HG03097 (cell line): ENCODE data around the gene PCDHA2.
"Not testable (repeated sequence)": the region's sequence is repeated elsewhere in the genome, so short reads cannot be mapped to it uniquely, and the experiment has no call there.

Source experiments
- ATAC-seq: cut with Tn5 transposase; IDR thresholded peaks from one replicate; pipeline ENCODE4 v1.9.1; 2021; ENCODE audit not compliant: unreplicated experiment, low FRiP score

Gene PCDHA2

DNA sequence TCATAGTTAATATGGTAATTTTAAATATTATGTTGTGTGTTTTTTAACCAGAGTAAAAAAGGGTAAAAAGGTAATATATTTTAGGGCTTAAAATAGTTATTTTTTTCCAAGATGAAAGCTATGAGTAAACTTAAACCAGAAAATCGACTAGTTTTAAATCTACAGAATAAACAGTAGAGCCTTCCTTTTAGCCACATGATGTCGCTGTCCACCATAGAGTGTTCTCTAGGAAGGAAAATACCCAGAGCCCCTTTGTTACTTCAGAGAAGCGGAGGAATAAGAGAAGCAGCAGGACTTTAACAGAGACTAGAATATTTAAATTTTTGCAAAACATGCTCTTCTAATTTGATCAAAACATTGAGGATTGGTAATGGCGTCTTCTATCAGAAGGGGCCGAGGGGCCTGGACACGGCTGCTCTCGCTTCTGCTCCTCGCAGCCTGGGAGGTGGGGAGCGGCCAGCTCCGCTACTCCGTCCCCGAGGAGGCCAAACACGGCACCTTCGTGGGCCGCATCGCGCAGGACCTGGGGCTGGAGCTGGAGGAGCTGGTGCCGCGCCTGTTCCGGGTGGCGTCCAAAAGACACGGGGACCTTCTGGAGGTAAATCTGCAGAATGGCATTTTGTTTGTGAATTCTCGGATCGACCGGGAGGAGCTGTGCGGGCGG, at the start of gene PCDHA2:
Gene PCDHA2, plus strand, starts transcription at position 258 of the 664 bp plus-strand sequence.
- ATAC-seq, result no peak

DNA sequence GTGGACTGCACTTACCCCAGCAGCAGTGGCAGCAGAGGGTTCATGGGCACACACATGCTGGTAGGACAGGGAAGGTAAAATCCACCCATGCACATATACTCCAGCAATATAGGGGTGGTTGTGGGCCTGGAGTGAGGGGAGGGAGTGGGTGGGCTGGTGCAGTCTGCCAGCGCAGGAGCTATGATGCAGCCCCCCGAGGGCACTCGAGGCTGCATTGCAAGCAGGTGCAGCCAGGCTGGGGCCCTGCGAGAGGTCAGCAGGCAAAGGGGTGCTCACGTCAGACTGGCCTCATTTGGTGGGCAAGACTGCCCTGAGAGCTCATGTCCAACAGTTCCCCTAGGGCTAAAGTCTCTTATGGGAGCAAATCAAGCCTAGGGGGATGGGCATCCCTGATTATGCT, 41.1 kb upstream of the PCDHA2 start:
- no peak for ATAC-seq

DNA sequence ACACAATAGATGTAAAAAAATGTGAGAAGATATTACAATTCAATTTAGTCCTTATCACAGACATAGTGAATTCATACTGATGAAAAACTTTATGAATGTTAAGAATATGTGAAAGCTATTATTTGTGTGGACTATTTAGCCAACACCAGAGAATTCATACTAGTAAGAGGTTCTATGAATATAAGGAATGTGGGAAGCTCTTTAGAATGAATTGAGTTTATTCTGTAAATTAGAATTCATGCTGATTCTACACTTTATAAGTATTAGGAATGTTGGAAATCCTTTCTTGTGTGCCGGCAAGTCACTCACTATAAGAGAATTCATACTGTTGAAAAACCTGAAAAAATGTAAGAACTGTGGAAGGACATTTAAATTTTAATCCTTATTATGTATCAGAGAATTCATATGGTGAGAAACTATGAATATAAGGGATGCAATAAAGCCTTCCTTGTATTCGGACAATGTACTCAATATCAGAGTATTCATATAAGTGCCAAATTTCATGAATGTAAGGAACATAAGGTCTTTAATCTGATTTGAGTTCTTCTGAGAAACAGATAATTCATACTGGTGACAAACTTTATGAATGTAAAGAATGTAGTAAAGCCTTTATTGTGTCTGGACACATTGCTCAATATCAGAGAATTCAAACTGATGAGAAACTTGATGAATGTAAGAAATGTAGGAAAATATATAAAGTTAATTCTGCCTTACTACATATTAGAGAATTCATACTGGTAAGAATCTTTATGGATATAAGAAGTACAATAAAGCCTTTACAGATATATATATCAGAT, 30.3 kb upstream of the PCDHA2 start:
- no peak for ATAC-seq

- no peak for ATAC-seq
Measured at GRCh38 chr5:140767444-140767843, 27.2 kb upstream of the PCDHA2 start.

GRCh38 chr5:140780512-140780911, 14.1 kb upstream of the PCDHA2 start:
- no peak for ATAC-seq

DNA sequence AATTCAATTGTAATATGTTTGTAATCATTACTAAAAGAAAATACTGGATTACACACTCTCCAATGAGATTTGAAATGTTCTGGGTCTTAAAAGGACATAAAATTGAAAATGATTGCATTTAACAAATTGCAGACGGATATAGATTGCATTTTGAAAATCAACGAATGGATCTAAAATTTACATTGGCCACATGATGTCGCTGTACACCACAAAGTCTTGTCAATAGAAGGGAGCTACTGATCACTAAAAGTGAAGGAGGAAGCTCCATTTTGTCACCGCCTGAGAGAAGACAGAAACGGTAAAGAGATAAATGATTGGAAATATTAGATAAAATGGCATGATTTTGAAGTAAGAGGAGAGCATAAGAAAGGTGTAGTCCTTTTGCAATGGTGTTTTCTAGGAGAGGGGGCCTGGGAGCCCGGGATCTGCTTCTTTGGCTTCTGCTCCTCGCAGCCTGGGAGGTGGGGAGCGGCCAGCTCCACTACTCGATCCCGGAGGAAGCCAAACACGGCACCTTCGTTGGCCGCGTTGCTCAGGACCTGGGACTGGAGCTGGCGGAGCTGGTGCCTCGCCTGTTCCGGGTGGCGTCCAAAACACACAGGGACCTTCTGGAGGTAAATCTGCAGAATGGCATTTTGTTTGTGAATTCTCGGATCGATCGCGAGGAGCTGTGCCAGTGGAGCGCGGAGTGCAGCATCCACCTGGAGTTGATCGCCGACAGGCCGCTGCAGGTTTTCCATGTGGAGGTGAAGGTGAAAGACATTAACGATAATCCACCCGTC, 8.6 kb upstream of the PCDHA2 start, which contains the start of gene PCDHA1:
Gene PCDHA1, plus strand, starts transcription at position 236 of the 782 bp plus-strand sequence.
- ATAC-seq, result no peak

DNA sequence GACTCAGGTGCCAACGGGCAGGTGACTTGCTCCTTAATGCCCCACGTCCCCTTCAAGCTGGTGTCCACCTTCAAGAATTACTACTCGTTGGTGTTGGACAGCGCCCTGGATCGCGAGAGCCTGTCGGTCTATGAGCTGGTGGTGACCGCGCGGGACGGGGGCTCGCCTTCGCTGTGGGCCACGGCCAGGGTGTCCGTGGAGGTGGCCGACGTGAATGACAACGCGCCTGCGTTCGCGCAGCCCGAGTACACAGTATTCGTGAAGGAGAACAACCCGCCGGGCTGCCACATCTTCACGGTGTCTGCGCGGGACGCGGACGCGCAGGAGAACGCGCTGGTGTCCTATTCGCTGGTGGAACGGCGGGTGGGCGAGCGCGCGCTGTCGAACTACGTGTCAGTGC, 7.2 kb upstream of the PCDHA2 start:
- not testable (repeated sequence) for ATAC-seq

DNA sequence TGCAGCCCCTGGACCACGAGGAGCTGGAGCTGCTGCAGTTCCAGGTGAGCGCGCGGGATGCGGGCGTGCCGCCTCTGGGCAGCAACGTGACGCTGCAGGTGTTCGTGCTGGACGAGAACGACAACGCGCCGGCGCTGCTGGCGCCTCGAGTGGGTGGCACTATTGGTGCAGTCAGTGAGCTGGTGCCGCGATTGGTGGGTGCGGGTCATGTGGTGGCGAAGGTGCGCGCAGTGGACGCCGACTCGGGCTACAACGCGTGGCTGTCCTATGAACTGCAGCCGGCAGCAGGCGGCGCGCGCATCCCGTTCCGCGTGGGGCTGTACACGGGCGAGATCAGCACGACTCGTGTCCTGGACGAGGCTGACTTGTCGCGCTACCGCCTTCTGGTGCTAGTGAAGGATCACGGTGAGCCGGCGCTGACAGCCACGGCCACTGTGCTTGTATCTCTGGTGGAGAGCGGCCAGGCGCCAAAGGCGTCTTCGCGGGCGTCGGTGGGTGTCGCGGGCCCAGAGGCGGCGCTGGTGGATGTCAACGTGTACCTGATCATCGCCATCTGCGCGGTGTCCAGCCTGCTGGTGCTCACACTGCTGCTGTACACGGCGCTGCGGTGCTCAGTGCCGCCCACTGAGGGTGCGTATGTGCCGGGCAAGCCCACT, 6.7 kb upstream of the PCDHA2 start:
- not testable (repeated sequence) for ATAC-seq

DNA sequence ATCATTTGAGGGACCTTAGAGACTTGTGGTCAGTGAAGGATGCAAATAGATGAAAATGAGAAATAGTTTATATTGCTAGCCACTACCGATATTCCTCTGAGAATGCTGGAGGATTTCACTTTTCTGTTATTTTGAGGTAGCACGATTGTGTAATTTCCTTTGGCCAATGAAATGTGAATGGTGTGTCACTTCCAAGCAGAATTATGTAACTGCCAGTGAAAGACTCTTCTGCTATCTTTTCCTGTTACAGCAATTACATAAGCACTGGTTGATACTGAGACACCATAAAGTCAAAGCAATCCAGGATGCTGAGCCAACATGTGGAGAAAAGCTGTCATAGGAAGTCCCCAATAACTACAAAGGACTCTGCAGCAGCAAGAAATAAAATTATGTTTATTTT, 3.6 kb upstream of the PCDHA2 start:
- ATAC-seq, result no peak

DNA sequence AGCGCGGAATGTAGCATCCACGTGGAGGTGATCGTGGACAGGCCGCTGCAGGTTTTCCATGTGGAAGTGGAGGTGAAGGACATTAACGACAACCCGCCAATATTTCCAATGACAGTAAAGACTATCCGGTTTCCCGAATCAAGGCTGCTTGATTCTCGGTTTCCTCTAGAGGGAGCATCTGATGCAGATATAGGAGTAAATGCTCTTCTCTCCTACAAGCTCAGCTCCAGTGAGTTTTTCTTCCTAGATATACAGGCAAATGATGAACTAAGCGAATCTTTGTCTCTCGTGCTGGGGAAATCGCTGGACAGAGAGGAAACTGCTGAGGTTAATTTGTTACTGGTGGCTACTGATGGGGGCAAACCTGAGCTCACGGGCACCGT, 598 bp downstream of the PCDHA2 start:
- no peak for ATAC-seq

GRCh38 chr5:140796072-140796717, 1.5 kb downstream of the PCDHA2 start:
- ATAC-seq, result not testable (repeated sequence)

- no peak for ATAC-seq
Measured at GRCh38 chr5:140796718-140797095, 2.1 kb downstream of the PCDHA2 start.

DNA sequence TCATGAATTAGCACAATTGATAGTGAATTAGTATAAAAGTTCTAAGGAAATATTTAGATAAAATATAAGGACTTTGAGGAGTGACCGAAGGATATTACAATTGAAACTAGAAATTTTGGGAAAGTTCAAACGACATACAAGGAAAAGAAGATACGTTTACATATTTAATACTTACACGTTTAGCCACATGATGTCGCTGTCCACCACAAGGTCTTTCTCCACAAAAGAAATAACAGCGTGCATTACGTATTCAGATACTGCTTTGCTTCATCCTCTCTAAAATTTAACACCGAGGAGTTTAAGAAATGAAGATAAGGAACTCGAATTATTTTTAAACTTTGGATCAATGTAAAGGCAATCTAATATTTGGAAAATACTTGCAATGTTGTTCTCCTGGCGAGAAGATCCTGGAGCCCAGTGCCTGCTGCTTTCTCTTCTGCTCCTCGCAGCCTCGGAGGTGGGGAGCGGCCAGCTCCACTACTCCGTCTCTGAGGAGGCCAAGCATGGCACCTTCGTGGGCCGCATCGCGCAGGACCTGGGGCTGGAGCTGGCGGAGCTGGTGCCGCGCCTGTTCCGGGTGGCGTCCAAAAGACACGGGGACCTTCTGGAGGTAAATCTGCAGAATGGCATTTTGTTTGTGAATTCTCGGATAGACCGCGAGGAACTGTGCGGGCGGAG, 6.3 kb downstream of the PCDHA2 start, which contains the start of gene PCDHA3:
Gene PCDHA3, plus strand, starts transcription at position 242 of the 678 bp plus-strand sequence.
- ATAC-seq, result no peak

DNA sequence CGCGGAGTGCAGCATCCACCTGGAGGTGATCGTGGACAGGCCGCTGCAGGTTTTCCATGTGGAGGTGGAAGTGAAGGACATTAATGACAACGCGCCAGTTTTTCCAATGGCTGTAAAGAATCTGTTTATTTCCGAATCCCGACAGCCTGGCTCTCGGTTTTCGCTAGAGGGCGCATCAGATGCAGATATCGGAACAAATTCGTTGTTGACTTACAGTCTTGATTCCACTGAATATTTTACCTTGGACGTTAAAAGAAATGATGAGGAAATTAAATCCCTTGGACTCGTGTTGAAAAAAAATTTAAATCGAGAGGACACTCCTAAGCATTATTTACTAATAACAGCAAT, 6.8 kb downstream of the PCDHA2 start:
- no peak for ATAC-seq

- ATAC-seq, result not testable (repeated sequence)
Measured at GRCh38 chr5:140802381-140802780, 7.7 kb downstream of the PCDHA2 start.

GRCh38 chr5:140802781-140803271, 8.2 kb downstream of the PCDHA2 start:
- ATAC-seq, result no peak

DNA sequence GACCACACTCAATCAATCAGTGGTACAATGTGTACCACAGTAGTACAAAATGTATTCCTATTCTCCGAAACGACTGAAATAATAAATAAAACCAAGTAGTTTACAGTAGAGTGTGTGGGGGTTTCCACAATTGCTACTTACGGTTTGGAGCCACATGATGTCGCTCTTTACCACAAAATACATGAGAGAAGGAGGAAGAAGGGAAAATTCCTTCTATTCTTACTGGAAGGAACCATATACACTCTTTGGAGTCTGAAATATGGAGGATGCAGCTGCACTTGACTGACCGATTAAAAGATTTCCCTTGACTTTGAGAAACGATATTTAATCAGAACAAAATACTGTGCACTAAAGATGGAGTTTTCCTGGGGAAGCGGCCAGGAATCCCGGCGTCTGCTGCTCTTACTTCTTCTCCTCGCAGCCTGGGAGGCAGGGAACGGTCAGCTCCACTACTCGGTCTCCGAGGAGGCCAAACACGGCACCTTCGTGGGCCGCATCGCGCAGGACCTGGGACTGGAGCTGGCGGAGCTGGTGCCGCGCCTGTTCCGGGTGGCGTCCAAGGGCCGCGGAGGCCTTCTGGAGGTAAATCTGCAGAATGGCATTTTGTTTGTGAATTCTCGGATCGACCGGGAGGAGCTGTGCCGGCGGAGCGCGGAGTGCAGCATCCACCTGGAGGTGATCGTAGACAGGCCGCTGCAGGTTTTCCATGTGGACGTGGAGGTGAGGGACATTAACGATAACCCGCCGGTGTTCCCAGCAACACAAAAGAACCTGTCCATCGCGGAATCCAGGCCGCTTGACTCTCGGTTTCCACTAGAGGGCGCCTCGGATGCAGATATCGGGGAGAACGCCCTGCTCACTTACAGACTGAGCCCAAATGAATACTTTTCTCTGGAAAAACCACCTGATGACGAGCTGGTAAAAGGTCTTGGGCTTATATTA, 12.5 kb downstream of the PCDHA2 start, which contains the start of gene PCDHA4:
Gene PCDHA4, plus strand, starts transcription at position 235 of the 942 bp plus-strand sequence.
- ATAC-seq, result no peak

DNA sequence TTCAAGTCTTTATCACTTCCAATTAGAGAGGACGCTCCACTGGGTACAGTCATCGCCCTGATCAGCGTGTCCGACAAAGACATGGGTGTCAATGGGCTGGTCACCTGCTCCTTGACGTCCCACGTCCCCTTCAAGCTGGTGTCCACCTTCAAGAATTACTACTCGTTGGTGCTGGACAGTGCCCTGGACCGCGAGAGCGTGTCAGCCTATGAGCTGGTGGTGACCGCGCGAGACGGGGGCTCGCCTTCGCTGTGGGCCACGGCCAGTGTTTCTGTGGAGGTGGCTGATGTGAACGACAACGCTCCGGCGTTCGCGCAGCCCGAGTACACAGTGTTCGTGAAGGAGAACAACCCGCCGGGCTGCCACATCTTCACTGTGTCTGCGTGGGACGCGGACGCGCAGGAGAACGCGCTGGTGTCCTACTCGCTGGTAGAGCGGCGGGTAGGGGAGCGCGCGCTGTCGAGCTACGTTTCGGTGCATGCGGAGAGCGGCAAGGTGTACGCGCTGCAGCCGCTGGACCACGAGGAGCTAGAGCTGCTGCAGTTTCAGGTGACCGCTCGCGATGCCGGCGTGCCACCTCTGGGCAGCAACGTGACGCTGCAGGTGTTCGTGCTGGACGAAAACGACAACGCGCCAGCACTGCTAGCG, 13.7 kb downstream of the PCDHA2 start:
- ATAC-seq, result not testable (repeated sequence)
